NCI-H2107 (cell line): ENCODE results near the gene MIF4GD.

ENCODE experiments used
- DNase-seq: peaks from one replicate; lab custom pipeline; 2025; lab: John Stamatoyannopoulos, UW

MIF4GD gene

DNA sequence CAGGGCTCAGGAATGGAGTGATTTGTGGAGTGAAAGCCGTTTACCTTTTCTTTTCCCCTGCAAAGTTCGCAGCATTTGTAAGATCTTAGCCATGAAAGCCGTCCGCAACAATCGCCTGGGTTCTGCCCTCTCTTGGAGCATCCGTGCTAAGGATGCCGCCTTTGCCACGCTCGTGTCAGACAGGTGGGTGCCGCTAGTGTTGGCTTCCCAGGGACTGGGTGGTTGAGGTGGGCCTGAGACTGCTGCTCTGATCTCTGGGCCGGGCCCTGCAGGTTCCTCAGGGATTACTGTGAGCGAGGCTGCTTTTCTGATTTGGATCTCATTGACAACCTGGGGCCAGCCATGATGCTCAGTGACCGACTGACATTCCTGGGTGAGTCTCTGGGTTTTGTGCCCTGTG is 38.2 kb downstream of the MIF4GD start:
- no peak for DNase-seq

DNA sequence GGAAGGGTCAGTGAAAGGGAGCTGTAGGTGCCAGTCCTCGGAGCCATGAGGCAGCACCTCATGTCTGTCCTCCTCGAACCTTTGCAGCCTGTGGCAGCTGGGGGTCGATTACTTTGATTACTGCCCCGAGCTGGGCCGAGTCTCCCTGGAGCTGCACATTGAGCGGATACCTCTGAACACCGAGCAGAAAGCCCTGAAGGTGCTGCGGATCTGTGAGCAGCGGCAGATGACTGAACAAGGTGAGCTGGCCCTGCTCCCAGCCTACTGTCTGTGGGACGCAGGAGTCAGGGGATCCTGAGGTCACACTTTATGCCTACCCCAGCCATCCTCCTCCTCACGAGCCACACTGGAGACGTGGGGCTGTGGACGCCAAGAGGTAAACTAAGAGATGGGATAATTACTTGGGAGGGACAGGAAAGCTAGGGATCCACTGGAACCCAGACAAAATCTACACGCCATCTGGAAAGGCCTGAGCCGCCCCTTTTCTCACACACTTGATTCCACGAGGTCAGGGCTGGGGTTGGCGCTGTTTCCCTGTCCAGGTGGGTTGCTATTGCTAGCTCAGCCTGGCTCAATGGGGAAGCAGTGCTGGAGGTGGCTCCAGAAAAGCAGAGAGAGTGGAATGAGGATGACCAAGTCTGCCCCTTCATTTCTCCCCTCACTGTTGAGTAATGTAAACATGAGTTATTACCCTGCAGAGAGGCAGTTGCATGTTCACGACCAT is 39.1 kb downstream of the MIF4GD start:
- DNase-seq = no peak

DNA sequence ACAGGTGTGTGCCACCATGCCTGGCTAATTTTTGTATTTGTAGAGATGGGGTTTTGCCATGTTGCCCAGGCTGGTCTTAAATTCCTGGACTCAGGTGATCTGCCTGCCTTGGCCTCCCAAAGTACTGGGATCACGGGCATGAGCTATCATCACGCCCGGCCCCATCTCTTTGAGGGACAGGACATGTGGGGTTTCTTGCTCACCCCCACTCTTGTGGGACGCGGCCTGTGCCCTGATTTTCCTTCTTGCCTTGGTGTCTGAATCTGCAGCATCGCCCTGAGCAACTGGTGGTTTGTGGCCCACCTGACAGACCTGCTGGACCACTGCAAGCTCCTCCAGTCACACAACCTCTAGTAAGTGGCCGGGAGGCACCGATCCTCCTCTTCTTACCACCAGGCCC is 40.0 kb downstream of the MIF4GD start:
- no peak for DNase-seq

DNA sequence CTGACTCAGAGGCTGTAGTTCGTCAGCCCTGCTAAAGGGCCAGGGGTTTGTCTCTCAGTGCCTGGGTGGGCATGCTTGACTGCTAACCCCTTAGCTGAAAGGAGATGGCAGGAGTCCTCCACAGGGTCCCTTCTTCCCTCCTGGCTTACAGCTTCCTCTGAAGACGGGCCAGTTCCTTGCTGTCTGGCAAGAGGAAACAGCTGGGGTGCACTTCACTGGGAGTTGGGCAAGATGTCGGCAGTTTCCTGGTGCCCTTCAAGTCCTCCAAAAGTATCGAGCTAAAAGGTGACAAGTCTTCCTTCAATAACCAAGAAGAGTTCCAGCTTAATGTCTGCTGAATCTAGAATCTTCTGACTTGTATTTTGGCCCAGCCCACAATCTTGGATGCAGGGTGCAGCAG is 42.2 kb downstream of the MIF4GD start:
- DNase-seq = no peak

DNA sequence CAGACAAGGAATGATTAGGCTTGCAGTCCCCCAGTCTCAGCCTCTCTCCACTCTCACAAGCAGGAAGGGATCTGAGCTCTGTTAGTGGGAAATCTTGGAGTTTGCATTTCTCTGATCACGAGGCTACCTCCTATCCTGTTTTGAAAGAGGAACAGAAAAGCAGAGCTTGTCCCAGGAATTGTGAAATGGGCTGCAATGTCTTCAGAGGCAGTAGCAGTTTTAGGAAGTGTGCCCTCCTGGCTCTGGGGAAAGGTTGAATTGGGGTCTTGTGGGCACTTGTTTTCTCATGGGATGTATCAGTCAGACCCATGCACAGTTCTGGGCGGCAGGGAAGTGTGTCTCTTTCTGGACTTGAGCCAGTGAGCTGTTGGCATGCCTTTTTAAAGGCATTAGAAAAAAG is 42.7 kb downstream of the MIF4GD start:
- no peak for DNase-seq

DNA sequence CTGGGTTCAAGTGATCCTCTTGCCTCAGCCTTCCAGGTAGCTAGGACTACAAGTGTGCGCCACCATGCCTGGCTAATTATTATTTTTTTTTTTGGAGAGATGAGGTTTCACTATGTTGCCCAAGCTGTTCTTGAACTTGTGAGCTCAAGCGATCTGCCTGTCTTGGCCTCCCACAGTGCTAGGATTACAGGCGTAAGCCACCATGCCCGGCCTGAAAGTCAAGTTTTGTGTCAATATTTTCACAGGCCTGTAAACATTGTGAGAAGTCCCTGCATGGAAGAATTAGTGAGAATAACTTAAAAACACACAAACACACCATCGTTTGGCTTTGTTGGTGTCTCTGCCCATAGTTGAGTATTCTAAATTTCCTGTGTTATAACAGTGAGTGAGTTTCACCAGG is 43.3 kb downstream of the MIF4GD start:
- no peak for DNase-seq

DNA sequence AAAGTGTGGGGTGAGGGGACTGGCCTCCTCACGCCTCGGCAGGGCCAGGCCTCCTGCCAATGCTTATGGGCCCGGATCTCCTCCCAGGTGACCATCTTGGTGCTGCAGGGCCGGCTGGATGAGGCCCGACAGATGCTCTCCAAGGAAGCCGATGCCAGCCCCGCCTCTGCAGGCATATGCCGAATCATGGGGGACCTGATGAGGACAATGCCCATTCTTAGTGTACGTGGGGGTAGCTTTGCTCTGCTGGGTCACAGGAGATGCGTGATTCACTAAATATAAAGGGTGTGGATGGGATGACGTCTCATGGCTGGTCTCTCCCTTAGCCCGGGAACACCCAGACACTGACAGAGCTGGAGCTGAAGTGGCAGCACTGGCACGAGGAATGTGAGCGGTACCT is 46.0 kb downstream of the MIF4GD start:
- DNase-seq = no peak

DNA sequence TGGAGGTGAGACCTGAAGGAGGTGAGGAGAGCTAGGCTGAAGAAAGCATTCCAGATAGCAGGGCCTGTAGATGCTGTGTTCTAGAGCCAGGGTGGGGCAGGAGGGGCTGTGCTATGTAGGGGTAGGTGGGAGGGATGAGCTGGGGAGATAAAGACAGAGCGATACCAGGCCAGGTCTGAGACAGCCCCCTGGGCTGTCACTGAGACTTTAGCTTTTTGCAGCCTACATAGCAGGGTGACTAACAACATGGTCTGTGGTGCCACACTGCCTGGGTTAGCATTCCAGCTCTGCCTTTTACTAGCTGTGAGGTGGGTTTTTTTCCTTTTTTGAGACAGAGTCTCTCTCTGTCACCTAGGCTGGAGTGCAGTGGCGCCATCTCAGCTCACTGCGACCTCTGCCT is 51.2 kb downstream of the MIF4GD start:
- DNase-seq = no peak

DNA sequence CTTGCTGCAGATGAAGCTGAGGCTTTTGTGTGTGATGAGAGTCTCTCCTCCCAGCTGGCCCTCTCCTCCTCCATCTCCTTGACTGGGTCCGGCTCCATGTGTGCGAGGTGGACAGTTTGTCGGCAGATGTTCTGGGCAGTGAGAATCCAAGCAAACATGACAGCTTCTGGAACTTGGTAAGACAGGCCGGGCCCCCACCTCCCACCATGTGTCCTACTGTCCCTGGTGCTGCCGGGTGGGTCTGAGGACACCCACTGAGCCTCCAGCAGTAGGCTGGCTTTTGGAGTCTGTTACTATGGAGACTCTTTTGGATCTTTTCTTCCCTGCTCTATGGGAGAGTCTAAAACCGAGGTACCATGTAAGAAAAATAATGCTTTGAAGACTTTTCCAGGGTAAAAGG is 52.9 kb downstream of the MIF4GD start:
- DNase-seq = no peak
